CD4-positive, alpha-beta T cell treated with Interleukin-2 at 100 ng/mL for 4 hours (primary cell): Measurements from ENCODE around the gene GDF9.

Experiments used
- DNase-seq: peaks from one replicate; pipeline ENCODE4 v3.0.0-alpha.2; 2020; ENCODE audit warnings: low spot score

The GDF9 gene, protein sequence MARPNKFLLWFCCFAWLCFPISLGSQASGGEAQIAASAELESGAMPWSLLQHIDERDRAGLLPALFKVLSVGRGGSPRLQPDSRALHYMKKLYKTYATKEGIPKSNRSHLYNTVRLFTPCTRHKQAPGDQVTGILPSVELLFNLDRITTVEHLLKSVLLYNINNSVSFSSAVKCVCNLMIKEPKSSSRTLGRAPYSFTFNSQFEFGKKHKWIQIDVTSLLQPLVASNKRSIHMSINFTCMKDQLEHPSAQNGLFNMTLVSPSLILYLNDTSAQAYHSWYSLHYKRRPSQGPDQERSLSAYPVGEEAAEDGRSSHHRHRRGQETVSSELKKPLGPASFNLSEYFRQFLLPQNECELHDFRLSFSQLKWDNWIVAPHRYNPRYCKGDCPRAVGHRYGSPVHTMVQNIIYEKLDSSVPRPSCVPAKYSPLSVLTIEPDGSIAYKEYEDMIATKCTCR

DNA sequence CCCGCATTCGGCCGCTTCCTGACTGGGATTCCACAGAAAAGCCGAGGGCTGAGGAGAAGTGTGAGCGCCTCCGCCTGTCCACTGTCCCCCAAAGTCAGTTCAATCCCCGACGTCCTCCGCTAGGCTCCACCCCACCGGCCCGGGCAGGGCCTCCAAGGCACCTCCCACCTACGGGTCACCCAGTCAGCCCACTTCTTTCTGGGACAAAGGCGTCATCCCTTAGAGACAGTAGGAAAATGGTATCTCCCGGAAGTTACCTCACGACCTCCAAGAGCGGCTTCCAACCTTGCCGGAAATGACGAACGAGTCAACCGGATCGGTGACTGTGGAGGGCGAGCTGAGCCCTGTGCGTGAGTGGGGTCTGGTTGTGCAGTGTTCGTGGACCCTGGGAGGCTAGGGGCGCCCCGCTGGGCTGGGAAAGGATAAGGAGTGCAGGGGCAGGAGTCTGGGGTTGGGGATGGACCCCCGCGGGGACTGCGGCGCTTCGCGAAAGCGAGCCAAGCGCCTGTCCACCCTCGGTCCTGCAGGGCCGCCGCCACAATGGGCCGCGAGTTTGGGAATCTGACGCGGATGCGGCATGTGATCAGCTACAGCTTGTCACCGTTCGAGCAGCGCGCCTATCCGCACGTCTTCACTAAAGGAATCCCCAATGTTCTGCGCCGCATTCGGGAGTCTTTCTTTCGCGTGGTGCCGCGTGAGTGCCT is at the start of gene GDF9, which contains the start of gene UQCRQ:
Gene GDF9, minus strand, starts transcription at position 128 of the 704 bp plus-strand sequence. CDS start 1,936 bp downstream, outside the sequence.
Gene UQCRQ, plus strand, starts transcription at position 301 of the 704 bp plus-strand sequence. Its CDS starts 240 bp downstream, at position 541.
- DNase-seq = peak; percentile 97

DNA sequence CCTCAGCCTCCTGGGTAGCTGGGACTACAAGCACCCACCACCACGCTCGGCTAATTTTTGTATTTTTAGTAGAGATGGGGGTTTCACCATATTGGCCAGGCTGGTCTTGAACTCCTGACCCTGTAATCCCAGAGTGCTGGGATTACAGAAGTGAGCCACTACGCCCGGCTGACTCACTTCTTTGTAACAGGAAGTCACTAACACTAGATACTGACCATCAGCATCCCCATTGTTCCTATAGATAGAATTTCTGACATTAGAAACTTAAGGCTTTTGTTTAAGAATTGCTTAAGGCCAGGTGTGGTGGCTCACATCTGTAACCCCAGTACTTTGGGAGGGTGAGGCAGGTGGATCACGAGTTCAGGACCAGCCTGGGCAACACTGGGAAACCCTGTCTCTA is 49.4 kb upstream of the GDF9 start:
- DNase-seq = no peak

DNA sequence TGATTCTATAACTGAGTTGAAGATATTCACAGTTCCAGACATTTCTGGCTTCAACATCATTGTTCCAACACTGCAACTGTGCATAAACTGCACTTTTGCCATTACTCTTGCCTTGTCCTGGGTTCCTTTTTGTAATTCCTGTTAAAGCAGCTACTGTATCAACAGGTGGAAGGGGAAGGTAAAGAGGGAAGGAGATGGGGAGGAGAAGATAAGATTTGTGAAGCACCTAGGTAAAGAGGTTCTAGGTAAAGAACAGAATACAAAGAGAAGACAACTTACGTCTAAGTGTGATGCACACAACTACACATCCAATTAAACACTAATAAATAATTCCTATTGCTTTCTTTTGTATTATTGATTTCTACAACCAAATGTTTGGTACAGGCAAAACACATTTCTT is 43.4 kb upstream of the GDF9 start:
- DNase-seq = no peak

DNA sequence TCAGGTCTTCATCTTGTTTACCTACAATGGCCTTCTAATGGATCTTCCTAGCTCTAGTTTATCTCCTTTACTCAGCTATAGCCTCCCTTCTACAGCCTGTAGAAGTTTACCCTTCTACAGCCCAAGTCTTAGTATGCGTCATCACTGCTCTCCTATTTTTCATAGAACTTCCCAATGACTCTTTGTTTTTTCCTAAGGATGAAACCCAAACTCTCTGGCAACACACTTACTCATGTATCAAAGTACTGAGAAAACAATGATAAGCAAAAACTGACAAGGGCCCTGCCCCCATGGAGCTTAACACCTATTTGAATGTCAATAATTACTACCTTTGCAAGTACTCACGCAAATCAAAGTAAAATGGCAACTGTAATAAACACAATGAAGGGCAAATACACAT is 40.9 kb upstream of the GDF9 start:
- no peak for DNase-seq

DNA sequence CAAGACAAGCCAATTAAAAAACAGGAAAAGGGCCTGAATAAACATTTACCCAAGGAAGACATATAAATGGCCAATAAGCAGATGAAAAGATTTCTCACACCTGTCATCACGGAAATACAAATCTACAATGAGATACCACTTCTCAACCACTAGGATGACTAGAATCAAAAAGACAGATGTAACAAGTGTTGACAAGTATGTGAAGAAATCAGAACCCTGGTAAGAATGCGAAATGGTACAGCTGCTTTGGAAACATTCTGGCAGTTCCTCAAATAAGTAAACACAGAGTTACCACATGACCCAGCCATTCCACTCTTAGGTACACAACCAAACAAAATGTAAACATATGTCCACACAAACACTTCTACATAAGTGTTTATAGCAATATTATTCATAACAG is 39.7 kb upstream of the GDF9 start:
- no peak for DNase-seq

DNA sequence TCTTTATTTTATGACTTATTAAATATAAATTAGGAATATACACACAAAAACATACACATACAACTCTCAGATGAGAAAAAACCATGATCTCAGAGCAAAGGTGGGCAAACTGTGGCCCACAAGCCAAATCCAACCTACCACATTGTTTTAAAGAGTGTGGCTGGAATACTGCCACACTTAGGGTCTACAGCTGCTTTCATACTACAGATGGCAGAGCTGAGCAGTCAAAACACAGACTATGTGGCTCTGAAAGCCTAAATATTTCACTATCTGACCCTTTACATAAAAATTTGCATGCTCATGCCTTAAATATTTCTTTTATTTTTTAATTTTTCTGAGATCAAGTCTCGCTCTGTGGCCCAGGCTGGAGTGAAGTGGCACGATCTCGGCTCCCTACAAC is 35.5 kb upstream of the GDF9 start:
- DNase-seq = no peak

DNA sequence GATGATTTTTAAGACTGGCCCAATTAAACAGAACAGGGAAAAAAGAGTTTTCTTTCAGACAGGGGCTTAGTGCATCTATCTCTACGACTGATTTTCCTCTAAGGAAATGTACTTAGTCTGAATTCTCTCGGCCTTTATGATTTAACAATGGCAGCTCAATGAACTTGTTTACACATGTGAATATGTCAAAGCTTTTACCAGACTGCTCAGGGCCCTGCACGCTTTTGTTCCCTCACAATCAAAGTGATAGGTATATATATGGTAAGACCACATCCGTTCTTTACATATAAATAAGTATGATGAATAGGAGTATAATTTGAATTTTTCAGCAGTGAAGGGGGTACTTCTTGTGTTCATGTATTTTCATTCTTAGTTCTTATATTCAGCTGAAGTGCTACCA is 34.8 kb upstream of the GDF9 start:
- no peak for DNase-seq

DNA sequence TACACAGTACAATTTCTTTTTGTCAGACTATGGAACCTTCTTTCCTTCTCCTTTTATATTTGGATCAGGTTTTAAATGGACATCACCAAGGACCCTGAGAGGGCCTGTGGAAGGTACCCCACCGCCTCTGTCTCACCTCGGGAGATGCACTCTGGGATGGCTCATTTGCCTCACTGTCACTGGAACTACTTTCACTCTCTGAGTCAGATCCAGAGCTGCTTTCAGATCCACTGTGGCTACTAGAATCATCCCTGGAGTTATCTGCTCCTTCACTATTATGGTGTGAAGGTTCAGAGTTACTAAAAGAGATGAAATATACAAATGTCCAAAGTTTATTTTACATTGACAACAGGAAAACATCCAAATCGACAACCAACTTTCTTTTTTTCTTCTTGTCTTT is 31.8 kb upstream of the GDF9 start:
- DNase-seq = no peak

DNA sequence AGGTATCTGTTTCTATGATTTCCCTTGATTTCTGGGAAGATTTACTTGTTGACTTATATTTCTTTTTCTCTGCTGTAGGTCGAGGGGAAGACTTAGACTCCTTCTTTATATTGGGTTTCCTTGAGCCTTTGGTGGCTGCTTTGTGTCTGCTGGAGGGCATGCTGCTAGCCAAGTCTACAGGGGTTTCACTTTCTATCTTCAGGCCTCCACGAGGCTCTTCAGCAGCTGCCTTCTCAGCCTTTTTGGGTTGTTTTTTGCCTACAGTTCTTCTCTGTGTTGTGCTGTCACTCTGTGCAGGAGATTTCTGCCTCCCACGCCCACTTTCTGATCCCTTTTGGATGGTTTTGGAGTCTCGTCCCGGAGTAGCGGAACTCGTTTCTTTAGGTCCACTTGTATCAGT is 30.4 kb upstream of the GDF9 start:
- no peak for DNase-seq

DNA sequence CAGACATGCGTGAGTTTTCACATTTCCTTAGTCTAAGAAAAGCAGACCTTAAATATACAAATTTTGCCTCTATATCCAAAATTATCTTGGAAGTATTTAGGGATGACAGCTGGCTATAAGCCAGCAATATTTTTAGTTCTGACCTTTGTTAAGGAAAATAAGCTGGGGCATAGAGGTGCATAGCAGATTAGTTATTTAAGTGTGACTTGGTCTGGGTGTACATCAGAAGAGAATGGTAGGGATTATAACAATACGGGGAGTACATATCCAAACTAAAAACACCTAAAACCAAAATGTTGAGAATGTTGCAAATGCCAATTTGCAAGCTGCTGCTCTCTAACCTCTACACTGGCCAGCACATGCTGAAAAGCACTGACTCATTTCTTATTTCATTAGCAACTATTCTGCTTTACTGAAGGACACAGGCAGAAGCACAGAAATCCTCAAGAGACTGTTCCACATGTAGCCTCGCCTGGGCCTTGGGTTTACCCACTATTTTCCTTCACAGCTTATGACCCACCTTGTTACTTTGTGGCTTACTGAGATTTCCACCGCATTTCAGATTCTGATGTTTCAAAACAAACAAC is 29.5 kb upstream of the GDF9 start:
- no peak for DNase-seq

DNA sequence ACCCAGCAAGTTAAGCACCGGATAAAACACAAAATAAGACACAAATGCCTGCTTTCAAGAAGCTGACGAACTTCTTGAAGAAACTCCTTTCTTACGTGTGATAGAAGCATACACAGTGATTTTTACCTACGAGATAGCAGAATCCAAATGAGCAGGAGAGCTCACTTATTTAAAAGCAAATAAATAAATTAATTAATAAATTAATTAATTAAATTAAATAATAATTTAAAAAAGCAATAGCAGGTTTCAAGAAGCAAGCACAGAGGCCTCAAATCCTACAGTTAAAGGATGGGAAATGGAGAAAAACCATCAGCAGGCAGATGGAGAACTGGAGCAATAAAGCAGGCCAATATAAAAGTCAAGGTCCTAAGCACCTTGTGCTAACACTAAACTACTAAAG is 24.5 kb upstream of the GDF9 start:
- no peak for DNase-seq

DNA sequence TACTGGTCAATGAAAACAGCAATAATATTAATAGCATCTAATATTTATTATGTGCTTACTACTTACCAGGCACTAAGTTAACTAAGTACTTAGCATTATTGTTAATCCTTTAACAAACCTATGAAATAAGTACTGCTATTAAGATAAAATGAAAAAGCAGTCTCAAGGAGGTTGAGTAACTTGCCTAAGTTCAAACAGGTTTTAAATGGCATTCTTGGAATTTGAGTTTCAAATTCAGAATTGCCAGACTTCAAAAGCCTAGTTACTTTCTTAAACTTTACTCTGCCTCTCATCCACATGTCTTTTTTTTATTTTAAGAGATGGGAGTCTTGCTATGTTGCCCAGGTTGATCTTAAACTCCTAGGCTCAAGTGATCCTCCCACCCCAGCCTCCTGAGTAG is 23.2 kb upstream of the GDF9 start:
- no peak for DNase-seq

DNA sequence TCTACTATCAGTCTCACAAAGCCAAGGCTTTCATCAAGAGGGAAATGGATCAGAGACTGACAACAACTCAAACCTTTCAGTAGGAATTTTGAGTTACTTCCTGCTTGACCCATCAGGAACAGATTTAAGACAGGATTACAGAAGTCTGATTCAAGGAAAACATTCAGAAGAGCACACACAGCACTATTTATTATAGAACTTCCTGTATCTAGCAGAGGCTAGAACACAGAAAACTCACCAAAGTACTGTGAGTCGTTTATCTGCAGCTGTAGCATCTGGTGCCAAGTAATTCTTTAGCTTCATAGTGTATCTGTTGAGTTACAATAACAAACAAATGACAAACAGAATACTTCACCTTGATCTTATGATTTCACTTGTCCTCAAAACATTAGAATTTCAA is 21.0 kb upstream of the GDF9 start:
- DNase-seq = no peak

DNA sequence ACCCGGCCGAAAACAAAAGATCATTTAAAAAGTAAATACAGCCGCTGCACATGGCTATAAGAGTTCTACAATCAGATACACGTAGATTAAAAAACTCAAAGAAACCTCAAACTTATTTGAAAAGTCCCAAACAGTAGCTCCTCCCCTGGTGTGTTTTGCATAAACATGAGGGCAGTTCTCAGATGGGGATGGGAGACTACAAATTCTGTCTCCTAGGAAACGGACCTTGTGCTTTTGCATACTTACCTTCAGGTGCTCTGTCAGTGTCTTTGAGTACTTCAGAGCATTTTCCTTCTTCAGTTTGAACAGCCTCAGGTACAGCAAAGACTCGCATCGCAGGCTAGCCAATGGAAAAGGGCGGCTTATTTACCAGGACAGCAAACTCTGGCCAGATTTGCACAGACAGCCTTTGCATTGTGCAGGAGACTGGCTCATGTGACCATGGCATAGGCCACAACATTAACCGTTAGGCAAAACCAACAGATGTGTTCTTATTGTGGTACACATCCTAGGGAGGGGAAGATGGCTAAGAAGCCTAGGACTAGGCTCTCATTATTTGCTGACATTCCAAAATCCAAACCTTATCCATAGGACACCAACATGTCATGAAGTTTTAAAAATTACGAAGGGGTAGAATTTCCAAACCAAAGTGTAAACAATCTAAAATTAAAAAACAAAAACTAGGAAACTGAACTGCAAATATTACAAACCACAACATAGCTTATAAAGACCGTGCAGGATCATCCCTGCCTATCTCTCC is 20.0 kb upstream of the GDF9 start:
- no peak for DNase-seq

DNA sequence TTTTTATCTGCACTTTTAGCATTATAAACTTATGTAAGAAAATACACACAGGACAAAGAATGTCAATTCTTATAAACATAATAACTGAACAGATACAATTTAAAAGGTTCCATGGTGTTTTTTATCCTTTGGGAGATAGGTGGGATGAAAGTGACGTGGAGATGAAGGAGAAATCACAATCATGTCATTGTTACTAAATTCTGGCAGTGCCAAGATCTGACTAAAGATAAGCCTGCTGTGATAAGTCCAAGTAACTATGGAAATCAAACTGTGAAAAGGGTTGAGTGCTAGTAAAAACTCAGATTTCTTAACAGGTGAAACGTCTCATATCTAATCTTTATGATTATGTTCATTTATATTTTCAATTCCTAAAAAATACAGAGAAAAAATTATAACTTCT is 18.3 kb upstream of the GDF9 start:
- DNase-seq = no peak

DNA sequence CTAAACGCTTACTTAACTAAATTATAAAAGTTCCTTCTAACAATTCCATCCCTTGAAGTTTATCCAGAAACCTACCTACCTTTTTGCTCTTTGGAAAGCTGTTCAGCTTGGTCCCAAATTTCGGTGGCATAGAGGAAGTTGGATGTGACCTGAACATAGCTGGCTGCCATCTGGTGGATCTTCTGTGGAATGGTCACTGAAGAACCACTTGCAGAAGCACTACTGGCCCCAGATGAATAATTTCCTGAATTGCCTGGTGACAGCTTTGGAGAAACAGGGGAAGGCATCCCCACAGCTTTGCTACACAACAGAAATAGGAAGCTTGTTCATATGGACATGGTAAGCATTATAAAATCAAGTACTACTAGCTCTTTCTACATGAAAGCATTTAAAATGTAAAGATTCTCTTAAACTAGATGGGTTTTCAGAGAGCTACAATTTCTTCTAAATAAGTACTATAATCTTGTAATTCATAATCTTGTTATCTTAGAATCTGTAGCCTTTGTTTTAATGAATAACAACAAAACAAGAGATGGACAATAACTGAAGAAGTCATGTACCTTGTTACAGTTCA is 17.1 kb upstream of the GDF9 start:
- DNase-seq = peak; percentile 38

DNA sequence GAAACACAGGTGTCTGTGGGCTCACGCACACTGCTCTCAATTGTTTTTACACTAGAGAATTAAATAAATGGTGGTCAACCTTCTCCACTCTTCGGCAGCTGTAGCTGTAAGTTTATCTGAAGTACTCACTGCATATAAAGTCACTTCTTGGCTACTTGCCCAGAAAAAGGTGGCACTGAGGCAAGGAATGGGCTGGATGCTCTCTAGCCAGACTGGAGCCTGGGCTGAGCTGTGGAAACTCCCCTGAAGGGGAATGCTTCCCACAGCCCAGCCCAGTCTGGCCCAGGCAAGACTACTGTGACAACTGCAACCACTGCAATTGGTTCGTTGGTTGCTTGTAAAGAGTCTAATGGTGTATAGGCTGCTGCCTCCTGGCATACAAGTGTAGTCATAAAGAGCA is 11.7 kb upstream of the GDF9 start:
- DNase-seq = no peak

DNA sequence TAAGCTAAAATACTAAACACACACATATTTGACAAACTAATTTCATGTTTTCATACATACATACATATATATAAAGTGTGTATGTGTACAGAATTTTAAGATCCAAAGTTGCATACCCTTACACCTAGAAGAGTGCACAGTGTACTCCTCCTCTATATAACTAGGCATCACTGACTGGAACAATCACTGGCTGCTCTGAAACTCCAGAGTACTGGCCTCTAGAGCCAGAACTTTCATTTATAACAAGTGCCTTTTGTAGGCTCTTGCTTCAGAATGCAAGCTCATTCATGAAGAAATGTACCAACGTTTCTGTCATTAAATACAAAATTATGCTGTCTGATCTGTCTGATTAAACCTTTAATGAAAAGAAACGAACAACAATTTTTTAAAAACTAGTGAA is 11.2 kb upstream of the GDF9 start:
- DNase-seq = no peak

DNA sequence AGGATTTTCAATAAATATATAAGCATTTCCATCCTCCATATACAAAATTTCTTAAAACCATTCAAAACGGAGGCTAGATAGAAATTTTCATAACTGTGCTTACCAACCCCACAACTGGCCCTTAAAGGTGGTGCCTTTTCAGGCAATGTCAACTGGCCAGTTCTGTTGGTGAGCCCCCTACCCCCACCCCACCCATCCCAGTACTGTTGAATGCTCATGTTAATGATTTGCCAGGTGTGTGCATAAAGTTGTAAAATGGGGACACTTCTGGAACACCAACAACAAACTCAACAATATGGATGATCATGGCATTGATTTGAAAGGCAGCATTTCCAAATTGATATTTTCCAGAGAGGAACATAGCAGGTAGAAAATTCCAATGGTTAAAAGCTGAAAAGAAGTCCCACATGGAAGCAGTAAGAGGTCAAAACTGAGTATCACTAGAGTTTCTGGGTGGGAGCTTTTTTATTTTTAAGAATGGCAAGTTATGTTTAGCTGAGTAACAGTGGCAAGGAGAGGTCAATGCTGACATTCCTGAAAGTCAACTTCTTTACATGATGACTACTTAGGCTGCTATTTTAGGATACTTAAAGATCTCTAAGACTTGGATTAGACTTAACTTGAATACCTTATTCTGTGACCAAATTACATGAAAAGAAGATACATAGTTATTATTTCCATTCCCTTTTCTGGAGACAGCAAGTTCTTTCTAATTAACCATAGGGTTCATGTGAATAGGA is 9.9 kb upstream of the GDF9 start:
- DNase-seq = no peak

DNA sequence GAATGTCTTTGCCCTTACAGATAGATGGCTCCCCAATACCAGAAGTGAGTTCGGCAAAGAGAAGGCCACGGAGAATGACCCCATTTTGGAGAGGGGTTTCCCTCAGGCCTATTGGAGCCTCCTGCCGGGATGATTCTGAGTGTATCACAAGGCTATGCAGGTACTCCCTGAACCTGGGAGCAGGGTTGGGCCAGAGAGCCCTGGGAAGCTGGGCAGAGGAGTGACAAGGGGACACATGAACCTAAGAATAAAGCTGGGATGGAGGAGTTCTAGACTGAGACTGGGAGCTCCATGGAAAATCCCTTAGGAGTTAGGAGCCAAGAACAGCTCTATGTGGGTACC is 7.6 kb upstream of the GDF9 start:
- no peak for DNase-seq
